Tibial artery (tissue), 4 donors: ENCODE data around the gene EID3.

ENCODE experiments used
- DNase-seq, 2 donors: peaks; one replicate each; pipeline ENCODE4 v3.0.0-alpha.2; 2019
- H3K27ac ChIP-seq, 2 donors: fragments of 200-600 bp; sonication (generic) in 1 of 2; 1 replicate in 1 of 2; 2 replicates in 1 of 2; pipeline ENCODE4 v1.5.1; 2018 to 2019; ENCODE audit warnings: mild to moderate bottlenecking in 1 of 2
- H3K27me3 ChIP-seq, 2 donors: fragments of 200-600 bp; sonication (generic) in 1 of 2; one replicate each; pipeline versions ENCODE4 v1.5.1 to v1.6.0; 2016 to 2019
- H3K36me3 ChIP-seq, 3 donors: fragments of 200-600 bp; sonication (generic) in 2 of 3; one replicate each; pipeline ENCODE4 v1.5.1; 2016 to 2019; ENCODE audit warnings: mild to moderate bottlenecking in 2 of 3
- H3K4me1 ChIP-seq, 4 donors: fragments of 200-600 bp; sonication (generic) in 2 of 4; 1 replicate in 3 of 4; 2 replicates in 1 of 4; pipeline ENCODE4 v1.5.1; 2016 to 2019
- H3K4me3 ChIP-seq, 2 donors: fragments of 200-600 bp; sonication (generic) in 1 of 2; 1 replicate in 1 of 2; 2 replicates in 1 of 2; pipeline ENCODE4 v1.5.1; 2018 to 2019; ENCODE audit warnings: mild to moderate bottlenecking in 2 of 2
- H3K9me3 ChIP-seq, 3 donors: fragments of 200-600 bp; sonication (generic) in 1 of 3; one replicate each; pipeline ENCODE4 v1.5.1; 2016 to 2019
- CTCF ChIP-seq, 2 experiments: fragments of 200-600 bp in 1 of 2; fragments of 450-650 bp in 1 of 2; IDR thresholded peaks; one replicate each; pipeline ENCODE4 v1.5.1; 2017 to 2019; ENCODE audit warnings: antibody characterized with exemption in 2 of 2, mild to moderate bottlenecking in 1 of 2, moderate library complexity in 1 of 2
- intact Hi-C: fragments of 100-400 bp; cut with DNase I; formaldehyde crosslinking; loops from one replicate; pipeline ENCODE4 v1.15.0; 2023; ENCODE audit warnings: low total_unique reads

Gene EID3

GRCh38 chr12:104354167-104354867 lies 50.8 kb downstream of the EID3 start:
- no peaks in the 10 kb centered on the region for H3K9me3 ChIP-seq
- H3K36me3 ChIP-seq: peaks cover 35 to 58% (median 53%) of the 10 kb centered on the region in 3 donors
- TF ChIP-seq CTCF (IDR thresholded peaks at IDR 0.05): no peak
- DNase-seq: no peak
- intact Hi-C loops: no loop called here
- H3K27ac ChIP-seq: no peak overlapping the region
- H3K27me3 ChIP-seq: no peaks in the 10 kb centered on the region
- no peaks in the 10 kb centered on the region for H3K4me1 ChIP-seq
- H3K4me3 ChIP-seq: no peak overlapping the region
